ENCODE measurements around the gene ACSS2.
"Not testable (repeated sequence)": the region's sequence is repeated elsewhere in the genome, so short reads cannot be mapped to it uniquely, and the experiment has no call there.

Gene ACSS2

DNA sequence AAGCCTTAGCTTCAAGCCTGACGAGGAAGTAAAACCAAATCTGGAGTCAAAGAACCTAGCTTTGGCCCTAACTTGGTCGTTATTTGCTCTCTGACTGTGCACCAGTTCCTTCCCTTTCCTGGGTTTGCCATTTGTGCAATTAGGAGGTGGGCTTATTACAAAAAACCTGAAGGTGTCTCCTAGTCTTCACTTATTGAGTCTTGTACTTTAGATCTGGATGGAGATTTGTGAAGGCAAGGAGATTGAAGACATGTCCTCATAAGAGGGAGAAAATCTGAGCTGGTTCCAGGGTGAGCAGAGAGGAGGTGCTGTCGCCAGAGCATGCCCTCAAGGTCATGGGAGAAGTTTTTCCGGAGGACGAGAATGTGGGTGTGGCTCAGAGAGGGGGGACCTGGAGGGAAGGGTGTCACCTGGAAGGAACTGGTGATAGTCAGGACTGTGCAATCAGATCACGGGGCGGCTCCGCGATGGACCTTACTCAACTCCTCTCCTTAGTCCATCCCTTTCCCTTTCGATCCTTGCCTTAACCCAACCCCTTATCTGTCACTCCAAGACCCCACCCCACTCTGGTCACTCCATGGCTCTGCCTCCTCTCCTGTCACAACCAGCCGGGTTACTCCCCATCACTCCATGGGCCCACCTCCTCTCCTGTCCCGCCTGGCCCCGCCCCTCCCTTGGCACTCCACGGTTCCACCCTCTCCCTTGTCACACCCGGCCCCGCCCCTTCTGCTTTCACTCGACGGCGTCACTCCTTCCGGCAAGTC, 588 bp upstream of the ACSS2 start:
- DNase-seq = no peak

DNA sequence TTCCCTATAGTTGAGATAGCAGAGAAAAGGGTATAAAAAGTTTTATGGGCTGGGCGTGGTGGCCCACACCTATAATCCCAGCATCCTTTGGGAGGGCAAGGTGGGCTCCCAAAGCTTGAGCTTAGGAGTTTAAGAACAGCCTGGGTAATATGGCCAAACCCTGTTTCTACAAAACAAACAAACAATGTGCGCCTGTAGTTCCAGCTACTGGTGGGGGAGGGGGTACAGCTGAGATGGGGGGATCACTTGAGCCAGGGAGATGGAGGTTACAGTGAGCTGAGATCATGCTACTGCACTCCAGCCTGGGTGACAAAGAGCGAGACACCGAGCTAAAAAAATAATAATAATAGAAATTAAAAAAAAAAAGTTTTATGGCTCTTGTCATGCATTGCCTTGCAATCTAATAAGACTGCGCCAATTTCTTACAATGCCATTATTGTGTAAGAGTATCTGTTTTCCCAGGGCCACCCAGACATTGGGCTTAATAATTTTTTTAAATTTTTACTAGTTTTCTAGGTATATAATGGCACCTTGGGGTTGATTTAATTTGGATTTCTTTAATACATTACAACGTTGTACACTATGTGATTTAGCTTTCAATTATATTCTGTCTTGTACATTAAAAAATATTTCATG, 3.9 kb downstream of the ACSS2 start:
- DNase-seq = no peak

DNA sequence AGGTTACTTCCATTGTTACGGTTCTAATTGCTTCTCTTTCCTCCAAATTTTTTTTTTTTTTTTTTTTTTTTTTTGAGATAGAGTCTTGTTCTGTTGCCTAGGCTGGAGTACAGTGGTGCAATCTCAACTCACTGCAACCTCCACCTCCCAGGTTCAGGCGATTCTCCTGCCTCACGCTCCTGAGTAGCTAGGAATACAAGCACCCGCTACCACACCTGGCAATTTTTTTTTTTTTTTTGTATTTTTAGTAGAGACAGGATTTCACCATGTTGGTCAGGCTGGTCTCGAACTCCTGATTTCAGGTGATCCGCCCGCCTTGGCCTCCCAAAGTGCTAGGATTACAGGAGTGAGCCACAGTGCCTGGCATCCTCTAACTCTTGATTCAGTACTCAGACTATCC, 4.6 kb downstream of the ACSS2 start:
- not testable (repeated sequence) for DNase-seq

DNA sequence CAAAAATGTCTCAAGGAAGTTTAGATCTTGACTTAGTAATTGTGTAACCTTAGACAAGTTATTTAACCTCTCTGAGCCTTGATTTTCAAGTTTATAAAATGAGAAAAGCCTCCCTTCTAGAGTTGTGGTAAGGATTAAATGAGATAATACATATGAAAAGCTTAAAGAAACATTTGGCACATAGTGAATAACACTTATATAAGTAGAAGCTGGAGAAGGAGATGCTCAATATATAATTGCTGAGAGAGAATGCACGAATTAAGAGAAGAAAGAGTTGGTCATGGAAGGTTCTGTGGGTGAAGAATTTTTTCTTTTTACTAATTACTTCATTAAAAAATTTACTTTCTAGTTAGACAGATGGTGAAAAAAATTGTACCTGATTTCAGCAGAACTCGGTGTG, 5.3 kb downstream of the ACSS2 start:
- DNase-seq = no peak

DNA sequence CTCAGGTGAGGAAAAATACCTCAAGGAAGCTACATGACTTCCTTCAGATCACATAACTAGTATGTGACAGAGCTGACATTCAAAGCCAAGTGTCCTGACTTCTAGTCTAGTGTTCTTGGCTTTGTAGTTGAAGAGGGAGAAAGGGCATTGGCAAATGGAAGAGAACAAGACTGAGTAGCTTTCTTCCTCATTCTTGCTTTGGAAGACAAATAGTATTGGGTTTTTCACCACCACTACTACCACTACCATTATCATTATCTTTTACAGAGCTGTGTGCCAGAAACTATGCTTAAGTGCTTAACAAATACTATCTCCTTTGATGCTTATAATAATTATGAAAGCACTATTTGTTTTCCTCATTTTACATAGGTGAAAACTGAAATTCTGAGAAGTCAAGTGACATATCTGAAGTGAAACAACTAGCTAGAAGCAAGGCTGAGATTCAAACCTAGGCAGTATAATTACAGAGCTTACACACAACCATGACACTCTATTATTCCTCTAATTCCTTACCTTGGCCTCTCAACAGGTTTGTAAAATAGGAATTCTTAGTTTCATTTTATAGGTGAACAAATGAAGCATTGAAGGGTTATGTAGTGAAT, 6.8 kb downstream of the ACSS2 start:
- DNase-seq = no peak

DNA sequence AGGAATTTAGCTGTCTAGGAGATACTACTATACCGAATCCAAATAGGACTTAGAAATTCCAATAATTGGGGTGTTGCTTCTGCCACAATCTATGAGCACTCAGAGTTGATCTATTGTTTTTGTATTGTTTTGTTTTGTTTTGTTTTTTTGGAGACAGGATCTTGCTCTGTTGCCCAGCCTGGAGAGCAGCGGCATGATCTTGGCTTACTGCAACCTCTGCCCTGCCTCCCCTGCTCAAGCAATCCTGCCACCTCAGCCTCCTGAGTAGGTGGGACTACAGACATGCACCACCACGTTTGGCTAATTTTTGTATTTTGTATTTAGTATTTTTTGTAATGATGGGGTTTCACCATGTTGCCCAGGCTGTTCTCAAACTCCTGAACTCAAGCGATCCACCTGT, 7.4 kb downstream of the ACSS2 start:
- no peak for DNase-seq

DNA sequence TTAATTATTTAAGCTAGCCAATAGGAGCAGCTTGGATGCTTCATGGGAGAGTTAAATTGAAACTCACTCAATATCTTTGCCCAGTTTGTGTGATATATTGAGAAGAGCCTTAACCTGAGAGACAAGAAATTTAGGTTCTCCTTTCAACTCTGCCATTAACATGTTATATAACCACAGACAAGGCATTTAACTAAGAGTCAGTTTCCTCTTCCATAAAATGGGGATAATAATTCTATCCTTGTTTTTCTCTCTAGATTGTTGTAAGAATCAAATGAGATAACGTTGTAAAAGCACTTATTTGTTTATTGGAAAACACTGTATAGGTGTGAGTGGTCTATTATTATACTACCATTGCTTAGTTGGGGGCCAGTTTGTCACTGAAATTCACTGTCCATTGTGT, 7.8 kb downstream of the ACSS2 start:
- DNase-seq = no peak

DNA sequence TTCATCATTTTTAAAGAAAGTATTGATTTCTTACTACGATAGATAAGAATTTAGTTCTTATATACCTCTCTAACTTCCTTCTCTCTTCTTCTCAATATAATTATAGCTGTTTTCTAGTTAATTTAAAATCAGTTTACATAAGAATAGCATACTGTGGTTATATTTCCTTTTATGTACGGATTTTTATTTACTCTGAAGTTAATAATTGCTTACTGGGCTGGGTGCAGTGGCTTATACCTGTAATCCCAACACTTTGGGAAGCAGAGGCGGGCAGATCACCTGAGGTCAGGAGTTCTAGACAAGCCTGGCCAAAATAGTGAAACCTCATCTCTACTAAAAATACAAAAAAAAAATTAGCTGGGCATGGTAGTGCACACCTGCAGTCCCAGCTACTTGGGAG, 9.7 kb downstream of the ACSS2 start:
- no peak for DNase-seq

DNA sequence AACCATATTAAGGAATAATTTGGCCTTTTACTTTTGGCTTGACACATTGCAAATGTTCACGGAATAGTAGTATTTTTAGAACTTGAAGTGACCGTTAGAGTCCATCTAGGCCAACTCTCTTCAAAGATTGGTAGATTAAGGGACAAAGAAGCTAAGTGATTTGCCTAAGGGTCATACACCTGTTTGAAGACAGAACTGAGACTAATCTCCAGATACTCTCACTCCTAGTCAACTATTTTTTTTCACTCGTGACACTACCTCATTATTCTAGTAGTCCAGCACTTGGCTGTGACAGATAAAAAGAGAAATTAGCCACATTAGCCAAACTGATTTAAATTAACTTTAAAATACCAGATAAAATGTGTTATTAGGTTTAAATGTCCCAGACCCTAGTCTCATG, 10.6 kb downstream of the ACSS2 start:
- no peak for DNase-seq

DNA sequence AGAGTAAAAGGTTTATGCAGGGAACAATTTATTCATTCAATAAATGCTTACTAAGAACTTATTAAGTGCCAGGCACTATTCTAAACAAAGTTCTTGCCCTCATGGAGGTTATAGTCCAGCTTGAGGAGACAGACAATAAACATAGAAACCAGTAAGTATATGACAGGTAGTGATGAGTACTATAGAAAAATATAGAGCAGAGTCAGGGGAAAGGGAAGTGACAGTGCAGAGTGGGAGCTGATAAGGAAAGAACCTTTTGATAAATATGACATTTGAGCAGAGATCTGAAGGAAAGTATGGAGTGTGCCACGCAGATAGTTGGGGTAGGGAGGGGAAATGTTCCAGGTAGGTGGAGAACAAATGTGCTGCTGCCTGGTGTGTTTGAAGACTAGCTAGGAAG, 12.1 kb downstream of the ACSS2 start:
- DNase-seq = no peak

DNA sequence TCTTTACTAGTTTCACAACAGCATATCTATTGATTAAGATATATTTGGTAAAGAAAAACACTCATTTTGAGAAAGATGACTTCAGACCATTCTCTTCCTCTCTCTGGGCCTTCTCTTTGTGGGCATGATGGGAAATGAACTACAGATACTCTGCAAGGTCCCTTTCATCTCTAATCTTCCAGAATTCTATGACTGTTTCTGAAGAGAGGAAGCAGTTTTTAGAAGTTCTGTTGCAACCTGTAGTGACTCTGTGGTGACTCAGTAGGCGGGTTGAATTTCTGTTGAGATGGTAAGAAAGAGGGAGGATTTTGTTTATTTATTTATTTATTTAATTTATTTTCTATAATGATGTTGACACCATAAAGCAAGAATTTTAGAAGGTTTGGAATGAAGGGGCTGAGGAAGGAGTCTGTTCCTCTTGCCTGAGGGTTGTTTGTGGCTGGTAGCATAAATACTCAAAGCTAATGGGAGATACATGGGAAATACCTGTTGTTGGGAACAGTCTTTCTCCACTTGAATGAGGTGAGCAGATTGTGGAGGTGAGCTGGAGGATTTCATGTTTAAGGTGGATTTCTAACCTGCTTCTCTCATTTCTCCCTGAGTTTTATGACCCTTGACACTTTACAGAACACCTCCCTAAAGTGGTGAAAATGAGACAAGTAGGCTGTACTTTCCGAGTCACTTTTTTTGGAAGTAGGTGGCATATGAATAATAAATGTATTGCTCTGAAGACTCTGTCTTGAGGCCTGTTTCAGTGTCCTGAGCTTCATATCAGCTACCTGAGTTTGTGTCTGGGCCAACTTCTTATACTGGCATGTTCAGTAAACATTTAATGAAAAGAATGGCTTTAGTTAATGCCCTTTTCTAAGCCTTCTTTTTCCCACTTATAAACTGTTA, 15.0 kb downstream of the ACSS2 start:
- DNase-seq = peak; percentile 14 to 41

DNA sequence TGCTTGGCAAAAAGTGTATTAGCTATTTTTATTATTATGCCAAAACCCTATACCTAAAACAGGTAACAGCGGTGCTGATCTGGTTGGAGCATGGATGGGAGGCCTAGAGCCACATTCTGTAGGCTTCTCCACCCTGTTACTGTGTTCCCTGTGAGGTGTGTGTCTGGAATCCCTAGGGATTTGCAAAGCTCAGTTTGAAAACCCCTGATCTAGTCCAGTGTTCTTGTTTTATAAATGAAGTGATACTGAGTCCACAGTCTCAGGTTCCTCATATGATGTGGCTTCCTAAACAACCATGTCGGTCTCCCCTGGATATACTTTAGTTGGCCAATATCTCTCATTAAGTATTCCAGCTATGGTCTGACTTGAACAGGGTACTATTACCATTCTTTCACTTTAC, 16.3 kb downstream of the ACSS2 start:
- no peak for DNase-seq

DNA sequence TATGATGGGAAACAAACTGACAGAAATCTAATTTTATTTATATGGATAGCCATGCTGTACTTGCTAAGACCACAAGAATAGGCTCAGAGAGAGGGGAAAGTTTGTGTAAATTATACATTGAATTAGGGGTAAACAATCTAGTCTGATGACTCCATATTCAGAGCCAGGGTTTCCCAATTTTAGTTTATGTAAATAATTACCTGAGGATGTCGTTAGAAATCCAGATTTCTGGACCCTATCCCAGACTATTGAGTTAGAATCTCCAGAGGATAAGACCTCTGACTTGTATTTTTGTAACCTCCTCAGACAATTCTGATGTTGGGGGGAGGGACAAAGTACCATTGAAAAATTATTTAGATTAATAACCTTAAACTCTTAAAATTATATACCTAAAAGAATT, 18.3 kb downstream of the ACSS2 start:
- no peak for DNase-seq

DNA sequence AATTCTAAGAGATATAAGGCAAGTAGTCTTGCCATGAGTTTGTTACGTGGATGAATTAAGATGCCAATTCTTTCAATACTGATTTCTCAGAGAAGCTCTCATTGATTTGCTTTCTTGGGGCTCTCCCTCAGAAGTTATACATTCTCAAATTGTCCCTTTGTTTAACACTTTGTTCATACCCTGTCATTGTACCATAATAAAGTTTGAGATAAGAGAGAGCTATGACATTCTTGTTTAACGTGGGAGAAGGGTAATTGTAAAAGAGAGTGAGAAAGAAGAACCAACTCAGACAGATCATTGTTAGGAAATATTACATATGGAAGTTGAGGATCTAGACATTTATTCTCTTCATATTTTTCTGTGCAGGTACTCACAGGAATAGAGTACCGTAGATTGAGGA, 19.1 kb downstream of the ACSS2 start:
- no peak for DNase-seq

DNA sequence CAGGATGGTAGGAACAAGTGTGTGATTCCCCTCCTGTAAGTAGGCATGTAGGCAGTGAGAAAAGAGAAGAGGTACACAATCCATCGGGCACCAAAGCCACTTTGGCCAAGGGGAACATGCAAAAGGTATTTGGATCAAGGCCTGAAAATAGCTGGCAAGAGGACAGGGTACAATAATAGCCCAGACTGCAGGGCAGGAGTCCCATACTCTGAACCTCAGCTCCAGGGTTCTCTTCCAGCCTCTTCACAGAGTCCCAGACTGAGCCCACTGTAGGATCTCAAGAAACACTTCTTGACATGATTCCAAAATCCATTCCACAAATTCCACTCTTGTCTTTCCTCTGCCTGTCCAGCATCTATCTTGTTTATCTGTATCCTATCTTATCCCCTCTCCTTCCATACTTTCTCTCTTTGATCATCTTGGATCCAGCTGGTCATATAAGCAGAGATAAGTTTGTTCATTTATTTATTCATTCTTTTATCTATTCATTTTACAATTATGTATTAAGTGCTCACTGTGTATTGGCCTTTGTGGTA, 19.7 kb downstream of the ACSS2 start:
- no peak for DNase-seq

DNA sequence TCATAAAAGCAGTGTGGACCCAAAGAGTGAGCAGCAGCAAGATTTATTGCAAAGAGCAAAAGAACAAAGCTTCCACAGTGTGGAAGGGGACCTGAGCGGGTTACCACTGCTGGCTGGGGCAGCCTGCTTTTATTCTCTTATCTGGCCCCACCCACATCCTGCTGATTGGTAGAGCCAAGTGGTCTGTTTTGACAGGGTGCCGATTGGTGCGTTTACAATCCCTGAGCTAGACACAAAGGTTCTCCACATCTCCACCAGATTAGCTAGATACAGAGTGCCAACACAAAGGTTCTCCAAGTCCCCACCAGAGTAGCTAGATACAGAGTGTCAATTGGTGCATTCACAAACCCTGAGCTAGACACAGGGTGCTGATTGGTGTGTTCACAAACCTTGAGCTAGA, 21.7 kb downstream of the ACSS2 start:
- DNase-seq = not testable (repeated sequence)

DNA sequence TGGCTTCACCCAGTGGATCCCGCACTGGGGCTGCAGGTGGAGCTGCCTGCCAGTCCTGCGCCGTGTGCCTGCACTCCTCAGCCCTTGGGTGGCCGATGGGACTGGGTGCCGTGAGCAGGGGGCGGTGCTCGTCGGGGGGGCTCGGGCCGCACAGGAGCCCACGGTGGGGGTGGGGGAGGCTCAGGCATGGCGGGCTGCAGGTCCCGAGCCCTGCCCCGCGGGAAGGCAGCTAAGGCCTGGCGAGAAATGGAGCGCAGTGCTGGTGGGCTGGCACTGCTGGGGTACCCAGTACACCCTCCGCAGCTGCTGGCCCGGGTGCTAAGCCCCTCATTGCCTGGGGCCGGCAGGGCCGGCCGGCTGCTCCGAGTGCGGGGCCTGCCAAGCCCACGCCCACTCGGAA, 22.3 kb downstream of the ACSS2 start:
- not testable (repeated sequence) for DNase-seq

DNA sequence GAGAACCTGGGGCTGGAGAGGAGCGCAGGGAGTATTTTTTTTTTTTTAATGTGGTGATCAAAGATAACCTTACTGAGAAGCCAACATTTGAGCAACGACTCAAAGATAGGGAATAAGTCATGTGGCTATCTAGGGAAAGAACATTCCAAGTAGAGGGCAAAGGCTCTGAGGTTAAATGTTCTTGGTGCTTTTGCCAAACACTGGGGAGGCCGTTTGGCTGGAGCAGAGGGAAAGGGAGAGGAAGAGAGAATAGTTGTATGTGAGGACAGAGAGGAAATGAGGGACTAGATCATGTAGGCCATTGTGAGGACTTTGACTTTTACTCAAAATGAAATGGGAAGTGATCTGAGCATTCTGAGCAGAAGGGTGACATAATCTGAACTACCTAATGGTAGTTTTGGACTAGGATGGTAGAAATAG, 27.8 kb downstream of the ACSS2 start:
- no peak for DNase-seq

DNA sequence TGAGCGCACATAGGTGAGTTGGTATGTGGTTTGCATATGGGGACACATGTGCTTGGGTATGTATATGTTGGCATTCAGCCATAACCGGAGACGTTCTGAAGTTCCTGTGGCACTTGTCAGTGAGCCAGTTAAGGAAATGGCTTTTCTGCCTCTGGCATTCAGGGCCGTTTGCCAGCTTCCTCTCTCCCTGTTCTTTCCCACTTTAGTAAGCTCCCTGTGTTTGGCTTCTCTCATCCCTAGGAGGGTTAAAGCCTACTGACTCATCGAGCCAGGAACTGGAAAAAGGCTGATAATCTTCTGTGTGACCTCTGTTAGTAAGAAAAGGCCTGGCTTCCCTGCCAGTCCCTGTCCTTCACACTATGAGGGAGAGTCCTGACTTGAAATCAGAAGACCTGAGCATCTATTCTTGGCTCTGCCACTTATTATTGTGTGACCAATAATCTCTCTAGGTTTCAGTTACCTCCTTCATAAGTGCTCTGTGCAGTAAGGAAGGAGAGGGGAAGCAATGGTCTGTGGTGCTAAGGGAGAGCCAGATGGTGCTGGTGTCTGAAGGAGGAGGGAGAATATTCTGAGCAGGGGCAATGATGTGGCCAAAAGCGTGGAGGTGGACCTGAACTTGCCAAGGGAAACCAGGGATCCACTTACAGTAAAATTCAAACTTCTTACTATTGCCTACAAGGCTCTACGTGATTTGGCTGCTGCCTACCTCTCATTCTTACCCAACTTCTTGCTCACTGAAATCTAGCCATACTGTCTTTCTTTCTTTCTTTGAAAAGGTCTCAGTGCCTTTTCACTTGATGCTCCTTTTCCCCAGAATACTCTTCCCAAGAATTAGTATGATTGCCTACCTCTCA, 31.4 kb downstream of the ACSS2 start:
- DNase-seq = no peak

DNA sequence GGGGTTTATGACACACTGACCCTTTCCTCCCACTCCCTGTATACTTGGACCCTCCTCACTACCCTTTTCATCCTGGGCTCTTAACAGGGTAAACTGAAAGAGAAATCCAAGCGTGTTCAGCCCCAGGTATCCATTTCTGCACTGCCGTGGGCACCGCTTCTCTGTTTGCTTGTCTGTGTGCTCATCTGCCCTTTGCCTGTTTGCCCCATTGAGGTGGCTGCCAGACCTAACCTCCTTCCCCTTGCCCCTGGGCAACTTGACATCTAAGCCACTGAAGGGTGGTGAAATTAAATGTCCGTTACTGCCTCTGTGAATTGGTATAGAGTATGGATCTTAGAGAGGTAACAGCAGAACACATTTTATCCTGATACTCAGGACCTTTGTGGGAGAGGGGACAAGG, 38.7 kb downstream of the ACSS2 start:
- DNase-seq = no peak

DNA sequence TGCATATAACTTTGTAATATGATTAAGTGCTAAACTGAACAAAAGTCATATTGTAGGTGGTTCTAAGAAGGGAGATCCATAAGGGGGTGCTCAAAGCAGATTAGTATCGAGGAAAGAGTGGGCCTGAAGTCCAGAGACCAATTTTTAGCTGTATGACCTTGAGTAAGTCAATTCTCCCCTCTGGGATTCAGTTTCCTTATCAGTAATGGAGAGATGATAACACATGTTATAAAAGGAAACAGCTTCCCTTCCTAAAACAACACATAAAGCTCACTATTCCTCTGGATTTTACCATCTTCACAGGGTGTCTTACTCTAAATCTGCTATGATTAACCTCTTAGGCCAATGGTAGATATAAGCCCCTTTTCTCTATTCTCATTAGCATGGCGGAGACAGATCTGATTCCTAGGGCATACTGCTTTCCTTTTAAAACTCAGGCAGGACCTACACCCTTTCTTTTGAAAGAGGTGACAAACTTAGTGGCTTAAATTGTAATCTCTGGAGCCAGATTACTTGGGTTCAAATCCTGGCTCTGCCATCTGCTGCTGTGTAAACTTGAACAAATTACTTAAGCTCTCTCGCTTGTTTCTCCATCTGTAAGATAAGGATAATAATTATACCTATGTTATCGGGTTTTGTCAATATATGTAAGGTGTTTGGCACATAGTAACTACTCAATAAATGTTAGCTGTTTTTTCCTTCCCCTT, 39.5 kb downstream of the ACSS2 start:
- no peak for DNase-seq

Measured in activated CD4-positive, alpha-beta T cell treated with anti-CD3 and anti-CD28 coated beads, Interleukin-2, amount 50 U/mL, for 48 hours (primary cell).